ENCODE measurements around the gene FOSB.

Gene FOSB

DNA sequence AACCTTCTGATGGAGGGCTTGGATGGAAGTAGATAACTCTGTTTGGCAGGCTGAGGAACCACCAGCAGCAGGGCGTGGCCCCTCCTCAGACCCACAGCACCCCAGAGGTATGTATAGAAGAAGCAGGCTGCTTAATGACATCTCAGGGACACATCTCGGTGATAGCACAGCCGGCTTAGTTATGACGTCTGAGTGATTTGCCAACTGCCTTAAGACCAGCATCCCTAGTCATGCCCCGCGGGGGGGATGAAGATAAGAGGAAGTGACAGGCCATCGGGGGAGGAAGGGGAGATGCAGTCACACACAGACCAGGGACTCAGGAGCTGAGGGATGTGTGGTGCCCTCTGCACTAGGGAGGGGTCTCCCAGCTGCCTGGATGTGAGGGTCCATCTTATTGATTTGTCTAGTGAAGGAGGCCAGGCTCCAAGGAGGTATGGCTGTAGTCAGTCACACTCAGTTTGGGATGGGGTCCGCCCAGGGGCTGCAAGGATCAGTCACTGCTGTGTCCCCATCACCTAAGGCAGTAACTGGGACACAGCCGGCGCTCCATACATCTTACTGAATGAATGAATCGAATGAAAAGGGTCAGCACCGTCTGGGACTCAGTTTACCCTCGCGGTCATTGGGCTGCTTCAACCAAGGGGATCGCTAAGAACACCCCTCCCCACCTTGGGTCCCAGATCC lies 24.9 kb upstream of the FOSB start:
- peak; percentile 80 for DNase-seq

GRCh38 chr19:45443462-45444317 lies 24.1 kb upstream of the FOSB start:
- peak; percentile 96 for DNase-seq

DNA sequence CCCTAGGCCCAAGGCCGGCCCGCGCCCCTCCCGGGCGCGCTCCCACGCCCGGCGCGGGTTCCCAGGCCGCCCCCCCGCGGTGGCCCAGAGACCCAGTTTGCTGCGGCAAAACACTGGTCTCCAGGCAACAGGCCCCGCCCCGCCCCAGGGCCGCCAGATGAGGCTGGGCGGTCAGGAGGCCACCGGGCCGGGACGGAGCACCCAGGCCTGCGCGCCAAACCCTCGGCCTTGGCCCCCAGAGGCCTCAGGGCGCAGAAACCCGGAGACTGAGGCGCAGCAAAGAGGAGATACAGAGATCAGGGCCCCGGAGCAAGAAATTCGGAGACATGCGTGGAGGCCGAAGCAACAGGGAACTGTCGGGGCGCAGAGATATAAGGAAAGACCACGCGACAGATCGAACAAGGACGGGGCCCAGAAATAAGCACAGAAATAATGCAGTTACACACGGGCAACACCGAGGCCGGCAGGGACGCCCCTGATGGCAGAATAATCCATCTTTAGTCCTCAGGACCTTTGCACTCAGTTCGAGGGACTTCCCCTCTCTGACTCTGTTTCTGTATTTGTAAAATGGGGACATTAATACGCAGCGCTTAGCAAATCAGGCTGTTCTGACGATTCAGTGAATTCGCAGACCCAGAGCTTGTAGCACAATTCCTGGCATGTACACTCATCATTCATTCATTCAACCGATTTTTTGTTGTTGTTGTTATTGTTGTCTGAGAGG lies 23.3 kb upstream of the FOSB start:
- peak; percentile 83 for DNase-seq

DNA sequence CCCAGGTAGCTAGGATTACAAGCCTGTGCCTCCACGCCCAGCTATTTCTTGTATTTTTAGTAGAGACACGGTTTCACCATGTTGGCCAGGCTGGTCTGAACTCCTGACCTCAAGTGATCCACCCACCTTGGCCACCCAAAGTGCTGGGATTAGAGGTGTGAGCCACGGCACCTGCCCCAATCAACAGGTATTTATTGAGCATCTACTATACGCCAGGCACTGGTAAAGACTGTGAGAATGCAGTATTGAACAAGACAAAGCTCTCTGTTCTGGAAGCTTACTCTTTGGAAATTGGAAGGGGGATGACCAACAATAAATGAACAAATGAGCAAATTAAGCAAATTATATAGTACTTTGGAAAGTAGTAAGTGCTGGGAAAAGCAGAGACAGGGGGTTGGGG lies 22.7 kb upstream of the FOSB start:
- DNase-seq, result no peak

GRCh38 chr19:45446295-45446694 lies 21.5 kb upstream of the FOSB start:
- DNase-seq, result peak; percentile 51

- DNase-seq, result no peak
Measured at GRCh38 chr19:45446944-45447343, 20.9 kb upstream of the FOSB start.

- DNase-seq, result no peak
Measured at GRCh38 chr19:45448425-45448756, 19.4 kb upstream of the FOSB start.

- DNase-seq, result no peak
Measured at GRCh38 chr19:45448887-45449299, 18.9 kb upstream of the FOSB start.

GRCh38 chr19:45450012-45450333 lies 17.8 kb upstream of the FOSB start:
- no peak for DNase-seq

DNA sequence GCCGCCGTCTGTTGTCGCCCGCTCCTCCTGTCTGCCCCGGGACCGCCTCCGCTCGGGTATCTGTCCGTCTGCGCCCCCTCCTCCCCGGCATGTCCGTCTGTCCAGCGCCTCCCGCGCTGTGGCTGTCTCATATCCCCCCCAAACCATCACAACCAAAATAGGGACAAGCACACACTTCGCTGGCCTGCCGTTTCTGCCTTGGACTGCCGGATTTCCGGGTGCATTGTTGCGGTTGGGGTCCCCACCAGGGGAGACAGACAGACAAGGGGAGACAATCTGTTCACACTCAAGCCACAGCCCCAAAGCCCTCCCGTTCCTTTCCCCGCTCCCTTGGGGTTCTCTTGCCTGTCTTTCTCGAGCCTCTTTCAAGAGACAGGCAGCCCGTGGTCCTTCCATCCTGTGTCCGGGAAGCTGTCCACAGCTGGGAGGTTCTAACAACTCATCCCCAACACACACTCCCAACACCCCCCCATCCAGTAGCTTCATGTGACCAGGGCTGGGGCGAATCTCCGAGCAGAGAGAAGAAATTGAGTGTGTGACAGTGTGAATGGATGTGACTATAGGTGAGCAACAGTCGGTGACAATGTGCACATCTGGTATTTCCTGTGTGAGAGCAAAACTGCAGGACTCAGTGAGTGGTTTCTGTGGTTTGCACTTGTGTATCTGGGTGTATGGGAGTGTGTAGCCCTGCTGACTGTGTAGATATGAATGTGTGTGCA lies 16.5 kb upstream of the FOSB start:
- peak; percentile 80 for DNase-seq

DNA sequence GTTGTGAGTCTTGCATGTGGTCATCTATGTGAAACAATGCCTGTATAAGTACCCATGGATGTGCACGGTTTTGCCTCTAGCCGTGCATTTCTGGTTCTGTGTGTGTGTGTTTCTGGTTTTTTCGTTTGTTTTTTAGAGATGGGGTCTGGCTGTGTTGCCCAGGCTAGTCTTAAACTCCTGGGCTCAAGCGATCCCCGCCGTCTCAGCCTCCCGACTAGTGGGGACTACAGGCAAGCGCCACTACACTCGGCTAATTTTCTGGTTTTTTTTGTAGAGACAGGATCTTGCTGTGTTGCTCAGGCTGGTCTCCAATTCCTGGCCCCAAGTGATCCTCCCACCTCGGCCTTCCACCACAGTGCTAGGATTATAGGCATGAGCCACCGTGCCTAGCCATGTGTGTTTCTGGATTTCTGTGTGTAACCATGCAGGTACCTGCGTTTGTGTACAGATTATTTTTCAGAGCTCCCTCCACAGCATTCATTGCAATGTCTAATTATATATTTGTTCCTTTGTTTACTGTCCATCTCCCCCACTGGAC lies 15.9 kb upstream of the FOSB start:
- DNase-seq, result no peak

DNA sequence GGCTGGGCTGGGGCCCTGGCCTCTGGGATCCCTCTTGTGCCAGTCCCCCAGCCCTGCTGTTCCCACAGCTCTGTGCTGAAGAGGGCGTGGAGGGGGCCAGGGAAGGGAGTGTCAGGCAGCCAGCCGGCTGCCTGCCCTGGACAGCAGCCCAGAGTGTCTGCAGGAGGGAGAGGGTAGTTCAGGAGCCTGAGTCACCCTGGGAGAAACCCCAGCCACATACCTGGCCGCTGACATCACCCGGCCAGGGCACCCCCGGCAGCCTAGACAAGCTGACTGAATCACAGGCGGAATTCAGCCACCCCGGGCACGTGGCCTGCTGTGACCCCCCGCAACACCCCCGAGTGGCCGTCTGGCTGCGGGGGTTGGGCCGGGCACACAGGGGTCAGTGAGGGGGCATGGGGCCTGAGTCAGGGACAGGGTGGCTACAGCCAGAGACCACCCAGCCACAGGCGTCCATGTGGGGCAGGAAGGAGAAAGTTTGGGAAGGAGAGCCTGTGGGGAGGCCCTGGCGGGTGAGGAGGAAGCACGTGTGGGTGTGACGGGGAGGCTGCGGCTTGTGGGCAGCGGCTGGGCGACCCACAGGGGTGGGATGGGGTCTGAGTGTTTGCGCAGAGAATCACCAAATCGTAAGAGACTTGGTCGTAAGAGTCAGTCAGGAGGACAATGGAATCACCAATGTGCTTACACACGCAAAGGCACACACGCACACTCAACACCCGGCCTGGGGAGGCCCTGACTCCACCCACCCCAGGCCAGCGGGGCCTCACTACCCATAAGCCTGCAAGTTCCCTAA lies 11.9 kb upstream of the FOSB start:
- peak; percentile 99 for DNase-seq

- DNase-seq, result no peak
Measured at GRCh38 chr19:45456500-45456815, 11.3 kb upstream of the FOSB start.

DNA sequence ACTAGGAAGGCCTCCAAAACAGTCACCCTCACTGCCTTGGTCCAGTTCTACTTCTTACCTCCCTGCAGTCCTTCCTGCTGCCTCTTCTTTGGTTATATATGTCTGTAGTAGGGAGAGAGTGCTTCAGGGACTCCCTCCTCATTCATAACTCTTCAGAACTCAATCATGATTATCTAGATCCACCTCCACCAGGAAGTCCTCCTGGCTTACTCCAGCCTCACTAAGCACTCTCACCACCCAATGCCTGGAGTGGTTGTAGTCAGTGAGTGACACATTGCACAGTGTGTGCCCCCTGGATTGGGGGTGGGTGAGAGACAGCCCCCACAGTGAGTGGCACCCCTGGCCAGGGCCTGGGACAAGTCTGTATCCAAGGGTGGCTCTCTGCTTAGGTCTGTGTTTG lies 10.0 kb upstream of the FOSB start:
- no peak for DNase-seq

DNA sequence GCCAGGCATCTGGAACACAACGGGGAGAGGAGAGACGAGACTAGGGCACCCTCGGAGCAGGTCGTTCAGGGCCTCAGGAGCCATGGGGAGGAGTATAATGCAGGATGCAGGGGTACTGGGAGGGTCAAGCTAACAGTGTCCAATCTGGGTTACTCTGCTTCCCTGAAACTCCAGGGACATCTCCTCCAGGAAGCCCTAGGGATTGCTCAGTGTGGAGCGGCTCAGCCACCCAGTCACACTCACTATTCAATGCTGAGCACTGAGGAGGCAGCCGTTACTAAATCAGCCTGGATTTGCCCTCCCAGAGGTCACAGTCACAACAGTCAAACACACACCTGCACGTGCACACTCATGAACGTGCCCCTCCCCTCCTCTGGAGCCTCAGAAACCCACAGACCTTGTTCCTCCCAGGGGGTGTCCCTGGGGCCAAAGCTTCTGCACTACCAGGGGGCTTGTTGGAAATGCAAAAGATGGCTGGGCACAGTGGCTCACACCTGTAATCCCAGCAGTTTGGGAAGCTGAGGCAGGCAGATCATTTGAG lies 6.9 kb upstream of the FOSB start:
- DNase-seq, result no peak

DNA sequence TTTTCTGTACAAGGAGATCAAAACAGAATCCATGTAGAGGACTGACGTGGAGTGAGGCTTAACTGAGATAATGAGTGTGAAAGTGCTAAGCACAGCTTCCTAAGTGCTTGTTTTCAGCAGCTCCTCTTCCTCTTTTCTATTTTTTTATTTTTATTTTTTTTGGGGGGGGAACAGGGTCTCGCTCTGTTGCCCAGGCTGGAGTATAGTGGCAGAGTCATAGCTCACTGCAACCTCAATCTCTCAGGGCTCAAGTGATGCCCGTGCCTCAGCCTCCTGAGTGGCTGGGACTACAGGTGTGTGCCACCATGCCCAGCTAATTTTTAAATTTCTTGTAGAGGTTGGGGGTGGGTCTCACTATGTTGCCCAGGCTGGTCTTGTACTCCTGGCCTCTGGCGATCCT lies 5.6 kb upstream of the FOSB start:
- no peak for DNase-seq

DNA sequence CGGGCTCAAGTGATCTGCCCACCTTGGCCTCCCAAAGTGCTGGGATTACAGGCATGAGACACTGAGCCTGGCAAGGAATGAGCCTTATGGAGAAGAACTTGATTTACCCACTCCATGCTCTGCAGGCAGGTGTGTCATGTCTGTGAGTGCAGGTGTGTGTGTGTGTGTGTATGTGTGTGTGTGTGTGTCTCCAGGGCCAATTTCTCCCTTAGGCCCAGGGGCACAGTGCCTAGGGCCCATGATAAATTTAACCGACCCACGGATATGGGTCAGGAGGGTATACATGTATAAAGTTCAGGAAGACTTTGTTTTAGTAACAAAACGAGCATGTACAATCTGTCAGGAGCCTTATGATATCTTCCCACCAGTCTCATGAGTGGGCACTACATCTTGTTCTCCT lies 4.6 kb upstream of the FOSB start:
- no peak for DNase-seq

DNA sequence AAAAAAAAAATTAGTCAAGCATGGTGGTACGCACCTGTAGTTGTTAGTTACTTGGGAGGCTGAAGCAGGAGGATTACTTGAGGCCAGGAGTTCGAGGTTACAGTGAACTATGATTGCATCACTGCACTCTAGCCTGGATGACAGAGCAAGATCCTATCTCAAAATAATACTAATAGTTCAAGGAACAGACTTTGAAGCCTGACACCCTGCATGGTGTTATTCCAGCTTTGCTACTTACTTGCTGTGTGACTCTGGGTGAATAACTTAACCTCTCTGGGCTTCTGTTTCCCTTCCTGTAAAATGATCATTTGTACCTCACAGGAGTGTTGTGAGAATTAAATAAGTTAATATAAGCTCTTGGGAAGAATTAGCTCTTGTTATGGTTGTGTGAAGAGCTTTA lies 3.5 kb upstream of the FOSB start:
- DNase-seq, result no peak

DNA sequence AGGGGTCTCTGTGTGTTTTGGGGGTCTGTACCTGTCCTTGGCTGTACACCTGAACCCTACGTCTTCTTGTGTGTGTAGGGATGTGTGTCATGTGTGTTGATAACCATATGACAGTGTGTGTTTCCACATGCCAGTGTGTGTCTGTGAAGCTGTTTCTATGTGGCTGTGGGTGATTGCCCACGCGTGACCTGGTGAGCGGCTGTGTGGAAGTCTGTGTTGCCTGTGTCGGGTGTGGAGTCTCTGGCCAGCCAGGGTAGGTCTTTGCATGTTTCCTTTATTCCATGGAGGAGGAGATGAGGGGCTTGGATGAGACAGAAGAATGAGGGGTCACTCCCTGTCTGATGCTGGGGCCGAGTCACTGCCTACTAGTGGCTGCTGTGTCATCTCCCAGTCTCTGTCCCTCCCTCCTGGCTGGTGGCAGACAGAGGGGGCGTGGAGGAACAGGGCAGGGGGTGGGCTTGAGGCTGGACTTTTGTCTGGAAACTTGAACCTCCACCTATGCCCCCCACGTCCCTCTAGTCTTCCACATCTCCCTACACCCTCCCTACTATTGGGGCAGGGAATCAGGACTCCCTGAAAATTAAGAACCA lies 2.8 kb upstream of the FOSB start:
- no peak for DNase-seq

DNA sequence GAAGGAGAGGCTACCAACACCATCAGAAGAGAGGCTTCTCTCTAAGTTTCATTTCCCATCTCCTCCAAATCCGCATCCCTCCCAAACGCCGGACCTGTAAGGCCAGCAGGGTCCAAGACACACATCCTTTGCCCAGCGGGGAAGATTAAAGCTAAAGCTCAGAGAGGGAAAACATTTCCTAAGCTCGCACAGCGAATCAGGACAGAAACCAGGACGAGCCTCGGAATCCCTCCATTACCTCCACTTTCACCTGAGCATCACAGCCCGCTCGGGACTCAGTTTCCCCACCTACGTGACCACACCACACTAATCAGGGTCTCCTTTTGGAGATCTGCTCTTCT lies 711 bp upstream of the FOSB start:
- DNase-seq, result no peak

GRCh38 chr19:45468159-45468651 lies 409 bp downstream of the FOSB start:
- no peak for DNase-seq

DNA sequence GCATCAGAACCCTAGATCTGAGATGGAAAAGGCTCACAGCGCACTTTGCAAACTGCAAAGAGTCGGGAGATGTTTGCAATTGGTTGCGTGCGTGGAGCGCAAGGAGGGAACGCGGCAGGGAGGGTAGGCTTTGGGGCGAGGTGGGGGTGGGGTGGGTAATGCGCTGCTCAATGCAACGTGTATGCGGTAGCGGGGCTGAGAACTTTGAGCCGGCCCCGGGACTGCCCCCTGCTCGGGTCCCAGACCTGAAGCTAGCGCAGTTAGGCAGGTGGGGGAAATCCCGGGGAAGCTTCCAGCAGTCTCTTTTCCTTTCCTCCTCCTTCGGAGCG lies 971 bp downstream of the FOSB start:
- peak; percentile 36 for DNase-seq

Measured in fibroblast of skin of back (primary cell).